GM23338 (cell line): ENCODE measurements around the gene S100A13. TPM values are rescaled to one million over a fixed set of nuclear protein-coding genes. Genes with fewer than 3 reads are reported as not detected.

ENCODE experiments used
- ATAC-seq: fragments of 200-7000 bp; cut with Tn5 transposase; 3 replicates; pipeline ENCODE4 v1.9.1; 2020
- DNase-seq: peaks from one replicate; pipeline ENCODE4 v3.0.0-alpha.2; 2015; ENCODE audit warnings: low spot score
- H2AFZ ChIP-seq: fragments of 200-600 bp; sonication (generic); 2 replicates; pipeline ENCODE4 v1.8.0; 2016; ENCODE audit warnings: antibody characterized with exemption, mild to moderate bottlenecking, moderate library complexity
- H3F3A ChIP-seq: fragments of 200-600 bp; sonication (generic); replicated peaks from 2 replicates; pipeline ENCODE4 v1.8.0; 2017; ENCODE audit warnings: antibody characterized with exemption, mixed run types, low read depth
- H3K27ac ChIP-seq: fragments of 200-600 bp; sonication (generic); 2 replicates; pipeline ENCODE4 v1.6.1; 2016; ENCODE audit warnings: low read depth
- H3K27me3 ChIP-seq: fragments of 200-600 bp; sonication (generic); 2 replicates; pipeline ENCODE4 v1.8.0; 2016; ENCODE audit warnings: mild to moderate bottlenecking, mixed run types, moderate library complexity; ENCODE audit not compliant: insufficient read depth
- H3K36me3 ChIP-seq: fragments of 200-600 bp; sonication (generic); 2 replicates; pipeline ENCODE4 v1.8.0; 2016; ENCODE audit warnings: mild to moderate bottlenecking; ENCODE audit not compliant: insufficient read depth
- H3K4me1 ChIP-seq: fragments of 200-600 bp; sonication (generic); 2 replicates; pipeline ENCODE4 v1.8.0; 2016; ENCODE audit warnings: mild to moderate bottlenecking, moderate library complexity; ENCODE audit not compliant: insufficient read depth
- H3K4me2 ChIP-seq: fragments of 200-600 bp; sonication (generic); 2 replicates; pipeline ENCODE4 v1.7.1; 2017; ENCODE audit warnings: mixed run types
- H3K4me3 ChIP-seq: fragments of 200-600 bp; sonication (generic); 2 replicates; pipeline ENCODE4 v1.6.1; 2016; ENCODE audit warnings: mixed run types
- H3K79me2 ChIP-seq: fragments of 200-600 bp; sonication (generic); replicated peaks from 2 replicates; pipeline ENCODE4 v1.8.0; 2017; ENCODE audit warnings: mild to moderate bottlenecking; ENCODE audit not compliant: insufficient read depth
- H3K9me2 ChIP-seq: fragments of 200-600 bp; sonication (generic); 2 replicates; pipeline ENCODE4 v1.8.0; 2017; ENCODE audit not compliant: insufficient read depth
- H4K20me1 ChIP-seq: fragments of 200-600 bp; sonication (generic); replicated peaks from 2 replicates; pipeline ENCODE4 v1.8.0; 2017; ENCODE audit warnings: mild to moderate bottlenecking; ENCODE audit not compliant: insufficient read depth
- H3K27ac Mint-ChIP-seq: 2 replicates; pipeline ENCODE4 v1.8.0; 2020; ENCODE audit warnings: inconsistent platforms, mild to moderate bottlenecking, moderate library complexity, mixed read lengths
- H3K27me3 Mint-ChIP-seq: 3 replicates; pipeline ENCODE4 v1.8.0; 2022; ENCODE audit warnings: low read depth, mild to moderate bottlenecking, moderate library complexity, mixed read lengths, inconsistent platforms; ENCODE audit not compliant: insufficient read depth, poor library complexity
- H3K36me3 Mint-ChIP-seq: 3 replicates; pipeline ENCODE4 v1.8.0; 2021; ENCODE audit warnings: low read depth, mild to moderate bottlenecking, inconsistent platforms, moderate library complexity, mixed read lengths
- H3K4me1 Mint-ChIP-seq: 3 replicates; pipeline ENCODE4 v1.8.0; 2020; ENCODE audit warnings: mild to moderate bottlenecking, inconsistent platforms, mixed read lengths
- H3K4me3 Mint-ChIP-seq: 3 replicates; pipeline ENCODE4 v1.8.0; 2021; ENCODE audit warnings: moderate library complexity, mild to moderate bottlenecking, inconsistent platforms, mixed read lengths
- H3K9me3 Mint-ChIP-seq: 3 replicates; pipeline ENCODE4 v1.8.0; 2020; ENCODE audit warnings: moderate library complexity, mild to moderate bottlenecking, inconsistent platforms, mixed read lengths
- CREB1 ChIP-seq: fragments of 250-450 bp; sonication (Bioruptor Pico); IDR thresholded peaks from 2 replicates; pipeline ENCODE4 v1.5.0; 2020; ENCODE audit warnings: low read depth, mild to moderate bottlenecking, moderate library complexity
- ETS1 ChIP-seq: IDR thresholded peaks from 2 replicates; pipeline ENCODE4 v1.6.1; 2016; ENCODE audit warnings: antibody characterized with exemption
- EZH2 ChIP-seq: fragments of 200-600 bp; sonication (generic); IDR thresholded peaks from one replicate; pipeline ENCODE4 v1.8.0; 2017; ENCODE audit warnings: antibody characterized with exemption, mild to moderate bottlenecking, low read depth; ENCODE audit not compliant: unreplicated experiment
- NANOG ChIP-seq: IDR thresholded peaks from 2 replicates; pipeline ENCODE4 v1.6.1; 2016; ENCODE audit warnings: antibody characterized with exemption, borderline replicate concordance
- ZNF331 ChIP-seq: fragments of 250-450 bp; sonication (Bioruptor Pico); IDR thresholded peaks from 2 replicates; pipeline ENCODE4 v1.5.0; 2020; ENCODE audit warnings: low read depth, mild to moderate bottlenecking, moderate library complexity
- ZNF462 ChIP-seq: fragments of 250-450 bp; sonication (Bioruptor Pico); IDR thresholded peaks from 2 replicates; pipeline ENCODE4 v1.5.0; 2020; ENCODE audit warnings: mild to moderate bottlenecking, moderate library complexity
- polyA plus RNA-seq: library from polyadenylated mRNA; unstranded; fragments of >200 nt; fragmentation: Nextera tagmentation; extraction: Ambion mirVana; gene quantifications from 2 replicates; pipeline ENCODE4 v1.2.1, GENCODE V29; 2016
- total RNA-seq: library from RNA; depleted of rRNA; stranded (reverse); fragments of >200 nt; shearing (Covaris generic); gene quantifications from 2 replicates; pipeline ENCODE4 v1.2.3, GENCODE V29; 2014
- TF ChIP-seq, protein P1 (sequence below), 2 experiments: fragments of 200-600 bp in 1 of 2; sonication (generic) in 1 of 2; conservative IDR thresholded peaks; 2 replicates each; pipeline versions ENCODE4 v1.5.1 to v1.6.1; 2016 to 2017; ENCODE audit warnings: antibody characterized with exemption in 2 of 2, low read depth in 2 of 2, mild to moderate bottlenecking in 2 of 2, moderate library complexity in 1 of 2
- TF ChIP-seq, protein P2 (sequence below): IDR thresholded peaks from one replicate; pipeline ENCODE4 v1.6.1; 2018; ENCODE audit warnings: antibody characterized with exemption; ENCODE audit not compliant: unreplicated experiment

S100A13 gene
- total and polyA plus RNA-seq, 2 experiments from 2014 or later = 32.7 to 165 TPM

GRCh38 chr1:153659656-153660055 lies 32.4 kb upstream of the S100A13 start:
- DNase-seq = no peak
- H3K79me2 ChIP-seq = peaks cover 13% of the 10 kb centered on the region
- peak overlapping the region; percentile 93 for H3K4me3 Mint-ChIP-seq
- no peak for ATAC-seq
- H3K4me1 Mint-ChIP-seq = peaks cover 7% of the 10 kb centered on the region
- H4K20me1 ChIP-seq = peaks cover 11% of the 10 kb centered on the region
- H3K36me3 ChIP-seq = peaks cover 36% of the 10 kb centered on the region
- peak overlapping the region; percentile 88 for H3K4me3 ChIP-seq
- no peak overlapping the region for H3K27ac Mint-ChIP-seq
- 0 out of 2 replicates have a peak overlapping the region, but pooled peaks have one; percentile 23 for H3K27ac ChIP-seq
- H2AFZ ChIP-seq = no peak overlapping the region
- no peak for TF ChIP-seq ZNF462 (CRISPR knock-in tag)
- TF ChIP-seq, protein P1, sequence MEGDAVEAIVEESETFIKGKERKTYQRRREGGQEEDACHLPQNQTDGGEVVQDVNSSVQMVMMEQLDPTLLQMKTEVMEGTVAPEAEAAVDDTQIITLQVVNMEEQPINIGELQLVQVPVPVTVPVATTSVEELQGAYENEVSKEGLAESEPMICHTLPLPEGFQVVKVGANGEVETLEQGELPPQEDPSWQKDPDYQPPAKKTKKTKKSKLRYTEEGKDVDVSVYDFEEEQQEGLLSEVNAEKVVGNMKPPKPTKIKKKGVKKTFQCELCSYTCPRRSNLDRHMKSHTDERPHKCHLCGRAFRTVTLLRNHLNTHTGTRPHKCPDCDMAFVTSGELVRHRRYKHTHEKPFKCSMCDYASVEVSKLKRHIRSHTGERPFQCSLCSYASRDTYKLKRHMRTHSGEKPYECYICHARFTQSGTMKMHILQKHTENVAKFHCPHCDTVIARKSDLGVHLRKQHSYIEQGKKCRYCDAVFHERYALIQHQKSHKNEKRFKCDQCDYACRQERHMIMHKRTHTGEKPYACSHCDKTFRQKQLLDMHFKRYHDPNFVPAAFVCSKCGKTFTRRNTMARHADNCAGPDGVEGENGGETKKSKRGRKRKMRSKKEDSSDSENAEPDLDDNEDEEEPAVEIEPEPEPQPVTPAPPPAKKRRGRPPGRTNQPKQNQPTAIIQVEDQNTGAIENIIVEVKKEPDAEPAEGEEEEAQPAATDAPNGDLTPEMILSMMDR (conservative IDR thresholded peaks at IDR 0.05; ENCODE audit: low read depth in 2 of 2) = no peak
- H3K27me3 Mint-ChIP-seq = peaks cover 8% of the 10 kb centered on the region
- H3K36me3 Mint-ChIP-seq = peaks cover 47% of the 10 kb centered on the region
- peaks cover 43% of the 10 kb centered on the region for H3F3A ChIP-seq
- no peaks in the 10 kb centered on the region for H3K9me2 ChIP-seq
- H3K27me3 ChIP-seq = no peaks in the 10 kb centered on the region
- peak overlapping the region; percentile 86 for H3K4me2 ChIP-seq
- H3K4me1 ChIP-seq = peaks cover 8% of the 10 kb centered on the region
- H3K9me3 Mint-ChIP-seq = no peaks in the 10 kb centered on the region

DNA sequence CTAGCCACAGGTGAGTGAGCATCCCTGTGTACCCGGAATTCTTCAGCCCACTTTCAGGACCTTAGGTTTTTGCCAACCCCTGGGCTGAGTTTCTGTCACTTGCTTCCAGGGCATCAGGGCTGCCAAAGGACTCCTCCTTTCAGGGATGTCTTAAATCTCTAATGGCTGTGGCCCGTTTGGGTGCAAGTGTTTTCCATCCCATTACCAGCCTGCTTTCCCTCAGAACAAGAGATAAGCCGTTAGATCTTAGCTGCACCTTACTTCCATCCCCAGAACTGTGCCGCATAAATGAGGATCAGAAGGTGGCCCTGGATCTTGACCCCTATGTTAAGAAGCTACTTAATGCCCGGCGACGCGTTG lies 31.9 kb upstream of the S100A13 start:
- no peak for ATAC-seq
- H3K79me2 ChIP-seq = peaks cover 13% of the 10 kb centered on the region
- no peaks in the 10 kb centered on the region for H3K27me3 ChIP-seq
- H2AFZ ChIP-seq = no peak overlapping the region
- Mint-ChIP-seq H3K27ac (peak overlapping the region; percentile 94; the same call in 1 of the 2 replicates), H3K36me3 (peaks cover 42% of the 10 kb centered on the region), H3K9me3 (no peaks in the 10 kb centered on the region), H3K27me3 (peaks cover 8% of the 10 kb centered on the region), H3K4me3 (peak overlapping the region; percentile 93), H3K4me1 (peaks cover 7% of the 10 kb centered on the region)
- peak overlapping the region; percentile 86 for H3K4me2 ChIP-seq
- no peaks in the 10 kb centered on the region for H3K9me2 ChIP-seq
- H3K36me3 ChIP-seq = peaks cover 31% of the 10 kb centered on the region
- peaks cover 39% of the 10 kb centered on the region for H3F3A ChIP-seq
- peak overlapping the region; percentile 88 for H3K4me3 ChIP-seq
- no peak for DNase-seq
- H3K4me1 ChIP-seq = peaks cover 8% of the 10 kb centered on the region
- H3K27ac ChIP-seq = 0 out of 2 replicates have a peak overlapping the region, but pooled peaks have one; percentile 23
- H4K20me1 ChIP-seq = peaks cover 6% of the 10 kb centered on the region
- TF ChIP-seq NANOG (no peak), ZNF331 (CRISPR knock-in tag) (no peak), EZH2 (no peak), ETS1 (no peak), CREB1 (no peak)
- TF ChIP-seq, protein P2, sequence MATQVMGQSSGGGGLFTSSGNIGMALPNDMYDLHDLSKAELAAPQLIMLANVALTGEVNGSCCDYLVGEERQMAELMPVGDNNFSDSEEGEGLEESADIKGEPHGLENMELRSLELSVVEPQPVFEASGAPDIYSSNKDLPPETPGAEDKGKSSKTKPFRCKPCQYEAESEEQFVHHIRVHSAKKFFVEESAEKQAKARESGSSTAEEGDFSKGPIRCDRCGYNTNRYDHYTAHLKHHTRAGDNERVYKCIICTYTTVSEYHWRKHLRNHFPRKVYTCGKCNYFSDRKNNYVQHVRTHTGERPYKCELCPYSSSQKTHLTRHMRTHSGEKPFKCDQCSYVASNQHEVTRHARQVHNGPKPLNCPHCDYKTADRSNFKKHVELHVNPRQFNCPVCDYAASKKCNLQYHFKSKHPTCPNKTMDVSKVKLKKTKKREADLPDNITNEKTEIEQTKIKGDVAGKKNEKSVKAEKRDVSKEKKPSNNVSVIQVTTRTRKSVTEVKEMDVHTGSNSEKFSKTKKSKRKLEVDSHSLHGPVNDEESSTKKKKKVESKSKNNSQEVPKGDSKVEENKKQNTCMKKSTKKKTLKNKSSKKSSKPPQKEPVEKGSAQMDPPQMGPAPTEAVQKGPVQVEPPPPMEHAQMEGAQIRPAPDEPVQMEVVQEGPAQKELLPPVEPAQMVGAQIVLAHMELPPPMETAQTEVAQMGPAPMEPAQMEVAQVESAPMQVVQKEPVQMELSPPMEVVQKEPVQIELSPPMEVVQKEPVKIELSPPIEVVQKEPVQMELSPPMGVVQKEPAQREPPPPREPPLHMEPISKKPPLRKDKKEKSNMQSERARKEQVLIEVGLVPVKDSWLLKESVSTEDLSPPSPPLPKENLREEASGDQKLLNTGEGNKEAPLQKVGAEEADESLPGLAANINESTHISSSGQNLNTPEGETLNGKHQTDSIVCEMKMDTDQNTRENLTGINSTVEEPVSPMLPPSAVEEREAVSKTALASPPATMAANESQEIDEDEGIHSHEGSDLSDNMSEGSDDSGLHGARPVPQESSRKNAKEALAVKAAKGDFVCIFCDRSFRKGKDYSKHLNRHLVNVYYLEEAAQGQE = no peak
